CD4-positive, alpha-beta memory T cell (primary cell): Measurements from ENCODE around the gene CTDP1. TPM values are rescaled to one million over a fixed set of nuclear protein-coding genes. Genes with fewer than 3 reads are reported as not detected.

Experiments used
- CTCF ChIA-PET: fragments of 350-600 bp; sonication (Branson Sonifier 250); formaldehyde crosslinking; loops from one replicate; lab custom pipeline; 2021; ENCODE audit warnings: inconsistent platforms; ENCODE audit not compliant: partially characterized antibody; lab: Charles Lee
- POLR2A ChIA-PET: fragments of 350-600 bp; sonication (Branson Sonifier 250); formaldehyde crosslinking; loops from one replicate; lab custom pipeline; 2021; ENCODE audit not compliant: partially characterized antibody; lab: Charles Lee
- DNase-seq, 5 donors: peaks; one replicate each; pipeline versions ENCODE4 v3.0.0 to v3.0.0-alpha.2; 2020 to 2022; ENCODE audit warnings: mixed read lengths in 1 of 5
- H3K27ac ChIP-seq: one replicate; pipeline ENCODE4 v1.7.0; 2013; ENCODE audit warnings: low read depth, low read length
- H3K27me3 ChIP-seq: 2 replicates; pipeline ENCODE4 v1.7.0; 2013; ENCODE audit warnings: mild to moderate bottlenecking, low read length, moderate library complexity; ENCODE audit not compliant: insufficient read depth
- H3K36me3 ChIP-seq: 2 replicates; pipeline ENCODE4 v1.7.0; 2013; ENCODE audit warnings: mild to moderate bottlenecking, low read length, moderate library complexity; ENCODE audit not compliant: insufficient read depth
- H3K4me1 ChIP-seq: 2 replicates; pipeline ENCODE4 v1.7.0; 2013; ENCODE audit warnings: mild to moderate bottlenecking, low read length, moderate library complexity; ENCODE audit not compliant: insufficient read depth
- H3K4me3 ChIP-seq, 2 donors: one replicate each; pipeline ENCODE4 v1.7.0; 2013; ENCODE audit warnings: low read length in 2 of 2, mild to moderate bottlenecking in 1 of 2
- H3K9me3 ChIP-seq, 2 donors: one replicate each; pipeline ENCODE4 v1.7.0; 2013; ENCODE audit warnings: low read length in 2 of 2, control low read depth in 1 of 2; ENCODE audit not compliant: control insufficient read depth in 1 of 2
- H3K27ac Mint-ChIP-seq, 7 donors: one replicate each; pipeline ENCODE4 v1.8.0; 2020 to 2021; ENCODE audit warnings: mixed read lengths in 7 of 7, mild to moderate bottlenecking in 6 of 7, inconsistent platforms in 3 of 7, moderate library complexity in 3 of 7
- H3K27me3 Mint-ChIP-seq, 2 donors: one replicate each; pipeline ENCODE4 v1.8.0; 2020 to 2021; ENCODE audit warnings: mixed read lengths in 2 of 2
- H3K36me3 Mint-ChIP-seq, 2 donors: one replicate each; pipeline ENCODE4 v1.8.0; 2020 to 2021; ENCODE audit warnings: mixed read lengths in 2 of 2, inconsistent platforms in 1 of 2, mild to moderate bottlenecking in 1 of 2
- H3K4me1 Mint-ChIP-seq, 4 donors: one replicate each; pipeline ENCODE4 v1.8.0; 2020 to 2021; ENCODE audit warnings: mixed read lengths in 4 of 4, mild to moderate bottlenecking in 1 of 4
- H3K4me3 Mint-ChIP-seq, 8 donors: one replicate each; pipeline ENCODE4 v1.8.0; 2020 to 2021; ENCODE audit warnings: mixed read lengths in 8 of 8, mild to moderate bottlenecking in 7 of 8, moderate library complexity in 6 of 8, inconsistent platforms in 3 of 8
- H3K9me3 Mint-ChIP-seq, 8 donors: one replicate each; pipeline ENCODE4 v1.8.0; 2020 to 2021; ENCODE audit warnings: mixed read lengths in 8 of 8, mild to moderate bottlenecking in 5 of 8, inconsistent platforms in 3 of 8, moderate library complexity in 1 of 8
- intact Hi-C: fragments of 100-400 bp; cut with micrococcal nuclease; formaldehyde crosslinking; loops from one replicate; pipeline ENCODE4 v1.15.1; 2023
- polyA plus RNA-seq, 2 donors: library from polyadenylated mRNA; unstranded; fragments of 300-500 nt; fragmentation: Illumina TruSeq; gene quantifications; one replicate each; pipeline ENCODE4 v1.2.3, GENCODE V29; 2021
- total RNA-seq, 2 experiments: library from RNA; stranded (reverse); gene quantifications; one replicate each; pipeline ENCODE4 v1.2.3, GENCODE V29; 2021

The CTDP1 gene
- total and polyA plus RNA-seq, 4 experiments from 2014 or later = 8.5 to 44.5 (median 36.4) TPM

DNA sequence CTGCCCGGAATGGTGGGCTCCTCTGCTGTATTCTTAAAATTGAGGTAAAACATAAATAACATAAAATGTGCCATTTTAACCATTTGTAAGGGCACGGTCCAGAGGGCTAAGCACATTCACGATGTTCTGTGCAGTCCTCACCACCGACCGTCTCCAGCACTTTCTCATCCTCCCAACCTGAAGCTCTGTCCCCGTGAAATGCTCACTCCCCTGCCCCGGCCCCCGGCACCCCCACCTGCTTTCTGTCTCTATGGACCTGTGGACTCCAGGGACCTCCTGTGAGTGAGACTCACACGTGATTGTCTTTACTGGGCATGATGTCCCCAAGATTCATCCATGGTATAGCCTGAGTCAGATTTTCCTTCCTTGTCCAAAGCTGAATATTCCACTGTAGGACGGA, 38.7 kb upstream of the CTDP1 start:
- Mint-ChIP-seq H3K36me3 (no peaks in the 10 kb centered on the region), H3K27ac (no peak overlapping the region), H3K4me3 (no peak overlapping the region), H3K4me1 (no peaks in the 10 kb centered on the region), H3K27me3 (peaks cover 4 to 13% of the 10 kb centered on the region in 2 donors), H3K9me3 (no peaks in the 10 kb centered on the region)
- no peaks in the 10 kb centered on the region for H3K27me3 ChIP-seq
- no peaks in the 10 kb centered on the region for H3K9me3 ChIP-seq
- H3K4me3 ChIP-seq = no peak overlapping the region
- no peaks in the 10 kb centered on the region for H3K36me3 ChIP-seq
- no peak overlapping the region for H3K27ac ChIP-seq
- peaks cover 7% of the 10 kb centered on the region for H3K4me1 ChIP-seq
- DNase-seq = no peak
- ChIA-PET CTCF (interaction anchor here (1.0 kb wide), 1 partner anchor 260 kb away, joined by 3 read pairs; no protein-coding TSS in a partner anchor), POLR2A (no interaction called here)
- intact Hi-C loops = no loop called here

DNA sequence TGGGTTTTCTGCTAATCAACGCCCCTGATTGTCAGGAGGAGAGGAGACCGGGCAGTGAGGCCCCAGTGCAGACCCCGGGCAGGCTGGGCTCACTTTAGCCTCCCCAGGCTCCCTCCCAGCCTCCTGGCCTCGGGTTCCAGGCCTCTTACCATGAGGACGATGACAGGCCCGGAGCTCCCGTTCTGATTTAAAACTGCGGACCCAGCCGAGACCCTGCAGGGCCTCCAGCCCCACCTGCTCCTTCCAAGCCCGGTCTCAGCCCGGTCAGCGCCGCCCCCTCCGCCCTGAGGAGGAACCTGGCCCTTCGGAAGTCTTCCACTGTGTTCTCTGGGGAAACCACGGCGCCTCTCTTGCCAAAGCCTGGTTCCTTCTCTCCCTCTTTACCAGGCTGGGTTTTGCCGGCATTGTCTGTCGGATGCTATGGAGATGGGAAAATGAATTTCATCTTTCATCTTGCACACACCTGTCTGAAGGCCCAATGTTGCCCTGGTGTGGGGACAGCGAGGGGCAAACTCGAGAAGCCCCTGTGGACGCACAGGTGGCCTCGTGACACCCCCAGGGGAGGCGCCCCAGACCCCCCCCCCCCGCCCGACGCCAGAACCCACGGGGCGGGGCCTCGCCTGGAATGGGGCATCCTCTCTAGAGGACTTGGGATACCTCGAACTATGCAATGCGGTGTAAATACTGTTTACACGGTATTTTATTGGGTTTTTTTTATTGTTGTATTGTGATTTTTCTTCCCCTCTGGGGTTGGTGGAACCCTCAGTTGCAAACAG, 37.7 kb upstream of the CTDP1 start:
- Mint-ChIP-seq H3K27me3 (peaks cover 4 to 13% of the 10 kb centered on the region in 2 donors), H3K36me3 (no peaks in the 10 kb centered on the region), H3K27ac (no peak overlapping the region), H3K4me3 (no peak overlapping the region), H3K9me3 (no peaks in the 10 kb centered on the region), H3K4me1 (no peaks in the 10 kb centered on the region)
- Histone ChIP-seq H3K4me1 (peaks cover 7% of the 10 kb centered on the region), H3K9me3 (no peaks in the 10 kb centered on the region), H3K4me3 (no peak overlapping the region), H3K36me3 (no peaks in the 10 kb centered on the region), H3K27ac (no peak overlapping the region), H3K27me3 (no peaks in the 10 kb centered on the region)
- ChIA-PET POLR2A (no interaction called here), CTCF (interaction anchor here (1.0 to 6.4 kb wide), 4 partner anchors 59 to 263 kb away, joined by 3 to 133 read pairs (median 3); no protein-coding TSS in a partner anchor)
- intact Hi-C loops = no loop called here
- DNase-seq = no peak

DNA sequence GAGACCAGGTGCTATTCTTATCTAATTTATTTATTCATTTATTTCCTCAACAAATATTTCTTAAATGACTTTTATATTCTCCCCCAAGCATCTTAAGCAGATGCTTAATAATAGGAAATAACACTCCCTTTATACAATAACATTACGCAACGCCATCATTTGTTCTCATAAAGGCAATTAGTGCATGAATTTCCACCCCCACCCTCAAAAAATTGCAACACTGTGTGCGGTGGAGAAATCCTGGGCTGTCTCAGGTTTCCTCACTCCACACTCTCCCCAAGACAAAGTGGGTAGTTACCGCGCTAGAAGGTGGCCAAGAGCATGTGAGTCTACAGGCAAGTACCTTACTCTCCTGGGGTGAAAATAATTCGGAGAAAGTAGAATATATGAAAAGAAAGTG, 37.0 kb upstream of the CTDP1 start:
- no peak overlapping the region for H3K27ac ChIP-seq
- no peak for DNase-seq
- no peaks in the 10 kb centered on the region for H3K4me1 Mint-ChIP-seq
- no peak overlapping the region for H3K4me3 Mint-ChIP-seq
- intact Hi-C loops = no loop called here
- ChIA-PET CTCF (interaction anchor here (0.9 to 6.4 kb wide), 6 partner anchors 8 to 264 kb away, joined by 3 to 133 read pairs (median 3); no protein-coding TSS in a partner anchor), POLR2A (no interaction called here)
- no peaks in the 10 kb centered on the region for H3K36me3 Mint-ChIP-seq
- H3K27me3 ChIP-seq = no peaks in the 10 kb centered on the region
- no peaks in the 10 kb centered on the region for H3K9me3 Mint-ChIP-seq
- H3K4me3 ChIP-seq = no peak overlapping the region
- peaks cover 7% of the 10 kb centered on the region for H3K4me1 ChIP-seq
- no peaks in the 10 kb centered on the region for H3K36me3 ChIP-seq
- no peaks in the 10 kb centered on the region for H3K9me3 ChIP-seq
- no peak overlapping the region for H3K27ac Mint-ChIP-seq
- H3K27me3 Mint-ChIP-seq = peaks cover 4 to 12% of the 10 kb centered on the region in 2 donors

DNA sequence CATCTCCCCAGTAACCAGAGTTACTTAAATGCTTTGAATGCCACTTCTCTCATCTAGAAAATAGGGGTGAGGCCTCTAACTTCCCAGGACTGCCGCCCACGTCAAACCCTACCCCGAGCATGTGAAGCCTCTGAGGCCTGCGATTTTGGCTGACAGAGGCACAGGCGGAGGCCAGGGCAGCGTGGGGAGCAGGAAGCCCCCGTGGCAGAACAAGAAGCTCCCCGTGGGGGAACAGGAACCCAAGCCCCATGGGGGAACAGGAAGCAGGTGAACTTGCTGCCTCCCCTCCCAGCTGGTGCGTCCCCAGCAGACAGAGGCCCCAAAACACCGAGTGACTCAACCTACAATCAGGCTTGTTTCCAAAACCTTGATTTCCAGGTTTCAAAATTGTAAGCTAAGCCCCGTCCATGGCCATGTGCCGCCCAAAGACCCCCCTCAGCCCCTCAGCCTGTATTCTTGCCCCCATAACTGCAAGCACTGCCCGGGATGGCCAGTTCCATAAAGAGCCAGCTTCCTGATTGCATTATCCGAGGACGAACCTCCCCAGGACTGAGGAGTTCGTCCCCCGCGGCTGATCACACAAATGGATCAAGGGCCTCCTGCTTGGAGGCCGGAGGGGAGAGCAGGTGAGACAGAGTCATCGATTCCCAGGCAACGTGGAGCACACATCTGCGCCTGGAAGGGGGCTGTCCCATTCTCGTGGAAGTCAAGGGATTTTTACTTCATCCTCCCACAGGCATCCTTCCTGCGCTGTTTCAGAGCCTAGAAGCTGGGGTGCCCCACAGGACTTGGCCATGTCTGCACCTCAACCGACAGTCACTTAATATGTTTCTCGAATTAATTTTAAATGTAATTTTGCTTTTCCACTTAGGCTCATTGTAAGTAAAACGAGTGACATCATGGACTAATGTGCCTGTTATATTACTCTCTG, 36.3 kb upstream of the CTDP1 start:
- H3K27ac ChIP-seq = no peak overlapping the region
- H3K36me3 ChIP-seq = no peaks in the 10 kb centered on the region
- no peaks in the 10 kb centered on the region for H3K4me1 Mint-ChIP-seq
- H3K27ac Mint-ChIP-seq = no peak overlapping the region
- H3K4me3 Mint-ChIP-seq = peak overlapping the region in 1 of 8 donors; percentile 23
- no peaks in the 10 kb centered on the region for H3K36me3 Mint-ChIP-seq
- no peaks in the 10 kb centered on the region for H3K9me3 Mint-ChIP-seq
- H3K4me1 ChIP-seq = peaks cover 7% of the 10 kb centered on the region
- no peaks in the 10 kb centered on the region for H3K27me3 ChIP-seq
- ChIA-PET POLR2A (no interaction called here), CTCF (interaction anchor here (0.9 to 6.4 kb wide), 7 partner anchors 9 to 265 kb away, joined by 3 to 133 read pairs (median 3); no protein-coding TSS in a partner anchor)
- H3K27me3 Mint-ChIP-seq = peaks cover 4 to 12% of the 10 kb centered on the region in 2 donors
- no peak for DNase-seq
- intact Hi-C loops = no loop called here
- no peak overlapping the region for H3K4me3 ChIP-seq
- H3K9me3 ChIP-seq = no peaks in the 10 kb centered on the region

DNA sequence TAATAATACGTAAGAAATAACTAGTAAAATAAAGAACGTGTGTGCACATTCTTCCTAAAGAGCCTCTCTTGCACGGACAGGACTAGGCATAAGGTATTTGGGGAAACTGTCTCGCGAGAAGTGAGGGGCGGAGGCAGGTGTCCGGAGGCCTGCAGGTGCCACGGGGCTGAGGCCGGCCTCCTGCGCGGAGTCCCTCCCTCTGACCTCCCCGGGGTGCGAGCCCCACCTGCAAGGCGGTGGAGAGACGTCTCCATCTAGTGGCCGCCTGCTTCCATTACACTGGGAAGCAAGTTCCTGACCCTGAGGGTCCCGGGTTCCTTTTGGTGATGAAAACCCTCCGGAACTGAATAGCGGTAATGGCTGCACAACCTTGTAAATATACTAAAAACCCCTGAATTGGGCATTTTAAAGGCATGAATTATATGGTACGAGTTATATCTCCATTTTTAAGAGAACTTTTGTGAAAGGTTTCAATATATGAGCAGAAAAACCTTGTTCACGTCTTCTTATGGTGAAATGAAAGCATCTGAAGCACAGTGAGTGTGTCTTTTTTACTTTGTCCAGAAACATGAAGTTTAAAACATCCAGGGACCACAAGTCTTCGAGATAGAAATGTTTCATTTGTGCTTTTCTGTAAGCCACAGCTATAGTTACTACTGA, 35.5 kb upstream of the CTDP1 start:
- DNase-seq = peak; percentile 51 to 67 (median 54)
- Histone ChIP-seq H3K36me3 (no peaks in the 10 kb centered on the region), H3K4me3 (no peak overlapping the region), H3K27ac (no peak overlapping the region), H3K4me1 (peaks cover 7% of the 10 kb centered on the region), H3K9me3 (no peaks in the 10 kb centered on the region), H3K27me3 (no peaks in the 10 kb centered on the region)
- intact Hi-C loops = loop anchor here (1.0 kb wide), 2 partner anchors 116 to 265 kb away; no protein-coding TSS in a partner anchor
- Mint-ChIP-seq H3K9me3 (no peaks in the 10 kb centered on the region), H3K4me1 (no peaks in the 10 kb centered on the region), H3K4me3 (no peak overlapping the region), H3K36me3 (no peaks in the 10 kb centered on the region), H3K27ac (no peak overlapping the region), H3K27me3 (peaks cover 0 to 7% of the 10 kb centered on the region in 2 donors)
- POLR2A ChIA-PET = no interaction called here
- CTCF ChIA-PET = interaction anchor here (0.9 to 6.4 kb wide), 5 partner anchors 10 to 276 kb away, joined by 3 to 133 read pairs (median 4); no protein-coding TSS in a partner anchor

DNA sequence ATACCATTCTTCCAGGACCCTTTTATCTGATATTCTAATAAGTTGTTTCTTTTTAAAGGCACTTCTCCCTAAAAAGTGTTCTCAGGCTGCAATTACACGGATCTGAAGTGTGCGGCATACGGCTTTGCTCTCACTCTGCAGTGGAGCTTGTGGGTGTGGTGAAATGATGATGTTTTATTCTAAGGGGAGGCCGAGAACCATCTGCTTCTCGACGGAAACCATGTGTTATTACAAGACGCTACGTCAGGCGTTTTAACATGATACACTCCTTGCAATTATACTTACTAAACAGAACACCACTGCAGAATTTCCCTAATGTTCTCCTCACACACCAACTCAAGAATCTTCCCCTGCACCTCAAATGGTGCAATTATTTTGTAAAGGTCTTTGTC, 34.9 kb upstream of the CTDP1 start:
- Histone ChIP-seq H3K9me3 (no peaks in the 10 kb centered on the region), H3K4me1 (peaks cover 7% of the 10 kb centered on the region), H3K27me3 (no peaks in the 10 kb centered on the region), H3K4me3 (no peak overlapping the region), H3K27ac (no peak overlapping the region), H3K36me3 (no peaks in the 10 kb centered on the region)
- Mint-ChIP-seq H3K9me3 (no peaks in the 10 kb centered on the region), H3K4me3 (no peak overlapping the region), H3K4me1 (no peaks in the 10 kb centered on the region), H3K27ac (no peak overlapping the region), H3K27me3 (peaks cover 0 to 3% of the 10 kb centered on the region in 2 donors), H3K36me3 (no peaks in the 10 kb centered on the region)
- DNase-seq = no peak
- CTCF ChIA-PET = interaction anchor here (0.9 to 6.4 kb wide), 4 partner anchors 115 to 277 kb away, joined by 3 to 133 read pairs (median 4); no protein-coding TSS in a partner anchor
- POLR2A ChIA-PET = interaction anchor here (0.6 kb wide), 1 partner anchor 248 kb away, joined by 3 read pairs; no protein-coding TSS in a partner anchor
- intact Hi-C loops = loop anchor here (1.0 kb wide), 2 partner anchors 116 to 265 kb away; no protein-coding TSS in a partner anchor
